GM10248 (cell line): ENCODE data around the gene PDE2A.

ENCODE experiments used
- CTCF ChIA-PET: fragments of 300-600 bp; sonication (Branson Sonifier 250); formaldehyde crosslinking; extraction: SDS; loops from one replicate; lab custom pipeline; 2021; ENCODE audit warnings: antibody characterized with exemption; lab: Yijun Ruan, JAX
- POLR2A ChIA-PET: fragments of 350-650 bp; sonication (Branson Sonifier 250); formaldehyde crosslinking; extraction: SDS; loops from one replicate; lab custom pipeline; 2020; ENCODE audit warnings: antibody characterized with exemption; lab: Yijun Ruan, JAX
- DNase-seq: peaks from one replicate; pipeline ENCODE4 v3.0.0; 2012; ENCODE audit errors: extremely low spot score
- TF ChIP-seq, protein P1 (sequence below): IDR thresholded peaks from 2 replicates; pipeline ENCODE4 v1.5.1; 2012; ENCODE audit warnings: mild to moderate bottlenecking, low read depth; ENCODE audit errors: extremely low read depth, missing control alignments, control extremely low read depth

The PDE2A gene

GRCh38 chr11:72703267-72704008 is 29.2 kb upstream of the PDE2A start:
- ChIA-PET CTCF (interaction anchor here (0.6 to 1.6 kb wide), 6 partner anchors 19 to 533 kb away, joined by 3 to 6 read pairs (median 3); no protein-coding TSS in a partner anchor), POLR2A (interaction anchor here (0.7 kb wide), 1 partner anchor 23 kb away, joined by 3 read pairs; no protein-coding TSS in a partner anchor)
- TF ChIP-seq, protein P1, sequence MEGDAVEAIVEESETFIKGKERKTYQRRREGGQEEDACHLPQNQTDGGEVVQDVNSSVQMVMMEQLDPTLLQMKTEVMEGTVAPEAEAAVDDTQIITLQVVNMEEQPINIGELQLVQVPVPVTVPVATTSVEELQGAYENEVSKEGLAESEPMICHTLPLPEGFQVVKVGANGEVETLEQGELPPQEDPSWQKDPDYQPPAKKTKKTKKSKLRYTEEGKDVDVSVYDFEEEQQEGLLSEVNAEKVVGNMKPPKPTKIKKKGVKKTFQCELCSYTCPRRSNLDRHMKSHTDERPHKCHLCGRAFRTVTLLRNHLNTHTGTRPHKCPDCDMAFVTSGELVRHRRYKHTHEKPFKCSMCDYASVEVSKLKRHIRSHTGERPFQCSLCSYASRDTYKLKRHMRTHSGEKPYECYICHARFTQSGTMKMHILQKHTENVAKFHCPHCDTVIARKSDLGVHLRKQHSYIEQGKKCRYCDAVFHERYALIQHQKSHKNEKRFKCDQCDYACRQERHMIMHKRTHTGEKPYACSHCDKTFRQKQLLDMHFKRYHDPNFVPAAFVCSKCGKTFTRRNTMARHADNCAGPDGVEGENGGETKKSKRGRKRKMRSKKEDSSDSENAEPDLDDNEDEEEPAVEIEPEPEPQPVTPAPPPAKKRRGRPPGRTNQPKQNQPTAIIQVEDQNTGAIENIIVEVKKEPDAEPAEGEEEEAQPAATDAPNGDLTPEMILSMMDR: no peak
- DNase-seq: no peak

GRCh38 chr11:72702577-72703241 is 28.5 kb upstream of the PDE2A start:
- no peak for DNase-seq
- ChIA-PET POLR2A (no interaction called here), CTCF (interaction anchor here (0.6 to 1.6 kb wide), 6 partner anchors 19 to 534 kb away, joined by 3 to 6 read pairs (median 4); no protein-coding TSS in a partner anchor)
- TF ChIP-seq, protein P1: no peak

GRCh38 chr11:72702096-72702495 is 27.9 kb upstream of the PDE2A start:
- ChIA-PET POLR2A (no interaction called here), CTCF (interaction anchor here (1.2 to 1.6 kb wide), 3 partner anchors 18 to 535 kb away, joined by 3 to 6 read pairs (median 4); no protein-coding TSS in a partner anchor)
- no peak for DNase-seq
- TF ChIP-seq, protein P1: no peak

GRCh38 chr11:72701466-72701865 is 27.2 kb upstream of the PDE2A start:
- ChIA-PET POLR2A (no interaction called here), CTCF (interaction anchor here (1.2 to 1.6 kb wide), 2 partner anchors 18 to 26 kb away, joined by 4 to 6 read pairs; no protein-coding TSS in a partner anchor)

DNA sequence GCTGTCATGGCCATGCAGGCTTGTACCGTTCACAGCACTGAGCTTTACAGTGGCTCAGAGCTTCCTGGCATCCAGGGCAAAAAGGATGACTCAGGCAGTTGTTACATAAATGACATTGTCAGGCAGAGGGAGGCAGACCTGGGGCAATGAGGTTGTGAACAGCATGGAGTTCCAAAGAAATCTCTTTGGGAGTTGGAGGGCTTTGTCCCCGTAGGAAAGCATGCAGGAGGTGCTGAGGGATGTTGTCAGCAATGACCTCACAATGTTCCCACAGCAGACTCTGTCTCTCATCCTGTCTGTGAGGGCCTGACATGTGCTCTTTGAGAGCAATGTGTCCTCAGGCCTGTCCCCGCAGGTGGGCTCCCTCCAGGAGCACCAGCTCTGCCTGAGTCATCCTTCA is 25.9 kb upstream of the PDE2A start:
- CTCF ChIA-PET: interaction anchor here (3.9 kb wide), 1 partner anchor 16 kb away, joined by 43 read pairs; no protein-coding TSS in a partner anchor
- POLR2A ChIA-PET: no interaction called here
- DNase-seq: no peak
- TF ChIP-seq, protein P1: no peak

More at GRCh38 chr11:72701466-72701865, 27.2 kb upstream of the PDE2A start:
- DNase-seq: no peak
- TF ChIP-seq, protein P1: no peak

- CTCF ChIA-PET: interaction anchor here (1.4 to 3.9 kb wide), 2 partner anchors 14 to 29 kb away, joined by 3 to 43 read pairs; no protein-coding TSS in a partner anchor
- POLR2A ChIA-PET: no interaction called here
Observed at GRCh38 chr11:72697814-72698213, 23.6 kb upstream of the PDE2A start.

More at GRCh38 chr11:72697814-72698213, 23.6 kb upstream of the PDE2A start:
- TF ChIP-seq, protein P1: no peak
- DNase-seq: no peak
